Tibial artery (tissue), 4 donors: Measurements from ENCODE around the gene SARDH.

ENCODE experiments used
- DNase-seq, 2 donors: peaks; one replicate each; pipeline ENCODE4 v3.0.0-alpha.2; 2019
- H3K27ac ChIP-seq, 2 donors: fragments of 200-600 bp; sonication (generic) in 1 of 2; 1 replicate in 1 of 2; 2 replicates in 1 of 2; pipeline ENCODE4 v1.5.1; 2018 to 2019; ENCODE audit warnings: mild to moderate bottlenecking in 1 of 2
- H3K27me3 ChIP-seq, 2 donors: fragments of 200-600 bp; sonication (generic) in 1 of 2; one replicate each; pipeline versions ENCODE4 v1.5.1 to v1.6.0; 2016 to 2019
- H3K36me3 ChIP-seq, 3 donors: fragments of 200-600 bp; sonication (generic) in 2 of 3; one replicate each; pipeline ENCODE4 v1.5.1; 2016 to 2019; ENCODE audit warnings: mild to moderate bottlenecking in 2 of 3
- H3K4me1 ChIP-seq, 4 donors: fragments of 200-600 bp; sonication (generic) in 2 of 4; 1 replicate in 3 of 4; 2 replicates in 1 of 4; pipeline ENCODE4 v1.5.1; 2016 to 2019
- H3K4me3 ChIP-seq, 2 donors: fragments of 200-600 bp; sonication (generic) in 1 of 2; 1 replicate in 1 of 2; 2 replicates in 1 of 2; pipeline ENCODE4 v1.5.1; 2018 to 2019; ENCODE audit warnings: mild to moderate bottlenecking in 2 of 2
- H3K9me3 ChIP-seq, 3 donors: fragments of 200-600 bp; sonication (generic) in 1 of 3; one replicate each; pipeline ENCODE4 v1.5.1; 2016 to 2019
- intact Hi-C: fragments of 100-400 bp; cut with DNase I; formaldehyde crosslinking; loops from one replicate; pipeline ENCODE4 v1.15.0; 2023; ENCODE audit warnings: low total_unique reads
- TF ChIP-seq, protein P1 (sequence below), 2 experiments: fragments of 200-600 bp in 1 of 2; fragments of 450-650 bp in 1 of 2; IDR thresholded peaks; one replicate each; pipeline ENCODE4 v1.5.1; 2017 to 2019; ENCODE audit warnings: antibody characterized with exemption in 2 of 2, mild to moderate bottlenecking in 1 of 2, moderate library complexity in 1 of 2

The SARDH gene

GRCh38 chr9:133707065-133707762, 30.9 kb downstream of the SARDH start:
- Histone ChIP-seq H3K9me3 (no peaks in the 10 kb centered on the region), H3K27ac (no peak overlapping the region), H3K4me1 (peaks cover 0 to 16% (median 4%) of the 10 kb centered on the region in 4 donors), H3K36me3 (no peaks in the 10 kb centered on the region), H3K4me3 (no peak overlapping the region), H3K27me3 (peaks cover 0 to 49% of the 10 kb centered on the region in 2 donors)
- DNase-seq: peak in 1 of 2 donors; percentile 66
- intact Hi-C loops: no loop called here
- TF ChIP-seq, protein P1, sequence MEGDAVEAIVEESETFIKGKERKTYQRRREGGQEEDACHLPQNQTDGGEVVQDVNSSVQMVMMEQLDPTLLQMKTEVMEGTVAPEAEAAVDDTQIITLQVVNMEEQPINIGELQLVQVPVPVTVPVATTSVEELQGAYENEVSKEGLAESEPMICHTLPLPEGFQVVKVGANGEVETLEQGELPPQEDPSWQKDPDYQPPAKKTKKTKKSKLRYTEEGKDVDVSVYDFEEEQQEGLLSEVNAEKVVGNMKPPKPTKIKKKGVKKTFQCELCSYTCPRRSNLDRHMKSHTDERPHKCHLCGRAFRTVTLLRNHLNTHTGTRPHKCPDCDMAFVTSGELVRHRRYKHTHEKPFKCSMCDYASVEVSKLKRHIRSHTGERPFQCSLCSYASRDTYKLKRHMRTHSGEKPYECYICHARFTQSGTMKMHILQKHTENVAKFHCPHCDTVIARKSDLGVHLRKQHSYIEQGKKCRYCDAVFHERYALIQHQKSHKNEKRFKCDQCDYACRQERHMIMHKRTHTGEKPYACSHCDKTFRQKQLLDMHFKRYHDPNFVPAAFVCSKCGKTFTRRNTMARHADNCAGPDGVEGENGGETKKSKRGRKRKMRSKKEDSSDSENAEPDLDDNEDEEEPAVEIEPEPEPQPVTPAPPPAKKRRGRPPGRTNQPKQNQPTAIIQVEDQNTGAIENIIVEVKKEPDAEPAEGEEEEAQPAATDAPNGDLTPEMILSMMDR (IDR thresholded peaks at IDR 0.05): no peak

DNA sequence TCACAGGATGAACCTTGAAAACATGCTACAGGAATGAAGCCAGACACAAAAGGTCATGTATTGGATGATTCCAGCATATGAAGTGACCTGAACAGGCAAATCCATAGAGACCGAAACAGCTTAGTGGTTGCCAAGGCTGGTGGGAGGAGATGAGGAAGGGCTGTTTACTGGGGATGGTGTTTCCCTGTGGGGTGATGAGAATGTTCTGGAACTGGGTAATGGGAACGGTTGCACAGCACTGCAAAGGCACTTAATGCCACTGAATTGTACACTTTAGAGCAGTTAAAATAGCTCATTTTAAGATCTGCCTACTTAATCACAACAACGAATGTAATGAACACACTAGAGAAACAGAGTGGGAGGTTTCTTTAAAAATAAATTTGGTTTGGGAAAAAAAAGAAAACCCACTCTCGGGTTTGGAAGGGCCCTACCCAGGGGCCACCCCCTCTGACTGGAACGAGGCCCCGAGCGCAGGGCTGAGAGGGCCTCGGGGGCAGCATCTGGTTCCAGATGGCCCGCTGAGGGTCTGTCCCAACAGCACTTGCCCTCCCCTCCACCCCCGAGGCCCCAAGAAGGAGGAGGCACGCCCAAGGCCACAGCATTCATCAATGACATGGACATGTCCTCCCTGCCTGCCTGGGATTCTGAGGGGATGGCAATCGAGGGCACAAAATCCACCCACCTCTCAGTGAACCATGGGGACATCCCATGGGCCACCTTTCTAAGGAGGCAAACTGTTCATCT, 31.7 kb downstream of the SARDH start:
- intact Hi-C loops: no loop called here
- Histone ChIP-seq H3K27me3 (peaks cover 0 to 51% of the 10 kb centered on the region in 2 donors), H3K9me3 (no peaks in the 10 kb centered on the region), H3K36me3 (no peaks in the 10 kb centered on the region), H3K4me3 (no peak overlapping the region), H3K4me1 (peaks cover 0 to 18% (median 4%) of the 10 kb centered on the region in 4 donors), H3K27ac (no peak overlapping the region)
- TF ChIP-seq, protein P1 (IDR thresholded peaks at IDR 0.05): no peak
- peak in 1 of 2 donors; percentile 57 for DNase-seq

DNA sequence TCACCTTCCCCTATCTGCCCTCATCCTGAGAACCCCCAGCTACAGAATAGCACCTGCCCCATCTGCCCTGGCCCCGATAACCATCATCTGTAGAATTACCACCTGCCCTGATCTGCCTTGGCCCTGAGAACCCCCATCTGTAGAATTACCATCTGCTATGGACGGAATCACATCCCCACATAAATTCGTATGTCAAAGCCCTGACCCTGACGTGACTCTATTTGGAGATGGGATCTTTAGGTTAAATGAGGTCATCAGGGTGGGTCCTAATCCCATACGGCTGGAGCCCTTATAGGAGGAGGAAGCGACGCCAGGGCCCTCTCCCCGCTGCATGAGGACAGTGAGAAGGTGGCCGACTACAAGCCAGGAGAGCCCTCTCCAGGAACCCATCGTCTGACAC, 32.6 kb downstream of the SARDH start:
- H3K27me3 ChIP-seq: peaks cover 0 to 57% of the 10 kb centered on the region in 2 donors
- H3K4me1 ChIP-seq: peaks cover 0 to 18% (median 4%) of the 10 kb centered on the region in 4 donors
- intact Hi-C loops: no loop called here
- TF ChIP-seq, protein P1 (IDR thresholded peaks at IDR 0.05): no peak
- H3K27ac ChIP-seq: no peak overlapping the region
- H3K36me3 ChIP-seq: no peaks in the 10 kb centered on the region
- peak in 1 of 2 donors; percentile 27 for DNase-seq
- H3K9me3 ChIP-seq: no peaks in the 10 kb centered on the region
- no peak overlapping the region for H3K4me3 ChIP-seq

- no peaks in the 10 kb centered on the region for H3K36me3 ChIP-seq
- no peaks in the 10 kb centered on the region for H3K9me3 ChIP-seq
- TF ChIP-seq, protein P1 (IDR thresholded peaks at IDR 0.05): no peak
- H3K27me3 ChIP-seq: peaks cover 0 to 54% of the 10 kb centered on the region in 2 donors
- no peak overlapping the region for H3K4me3 ChIP-seq
- DNase-seq: peak in 1 of 2 donors; percentile 44
- peaks cover 0 to 18% (median 4%) of the 10 kb centered on the region in 4 donors for H3K4me1 ChIP-seq
- intact Hi-C loops: no loop called here
- H3K27ac ChIP-seq: no peak overlapping the region
Measured at GRCh38 chr9:133704711-133705181, 33.4 kb downstream of the SARDH start.

- intact Hi-C loops: no loop called here
- H3K9me3 ChIP-seq: no peaks in the 10 kb centered on the region
- H3K27ac ChIP-seq: no peak overlapping the region
- no peaks in the 10 kb centered on the region for H3K36me3 ChIP-seq
- TF ChIP-seq, protein P1 (IDR thresholded peaks at IDR 0.05): no peak
- peaks cover 0 to 51% of the 10 kb centered on the region in 2 donors for H3K27me3 ChIP-seq
- DNase-seq: no peak
- H3K4me1 ChIP-seq: peaks cover 0 to 18% (median 4%) of the 10 kb centered on the region in 4 donors
- H3K4me3 ChIP-seq: no peak overlapping the region
Measured at GRCh38 chr9:133703591-133704399, 34.4 kb downstream of the SARDH start.
